ENCODE data around the gene ARMC2. TPM values are rescaled to one million over a fixed set of nuclear protein-coding genes. Genes with fewer than 3 reads are reported as not detected.

ARMC2 gene
- total and polyA plus RNA-seq, 2 of the 4 experiments (the other 2 are of a cell fraction) = 0.72 to 3.9 TPM

DNA sequence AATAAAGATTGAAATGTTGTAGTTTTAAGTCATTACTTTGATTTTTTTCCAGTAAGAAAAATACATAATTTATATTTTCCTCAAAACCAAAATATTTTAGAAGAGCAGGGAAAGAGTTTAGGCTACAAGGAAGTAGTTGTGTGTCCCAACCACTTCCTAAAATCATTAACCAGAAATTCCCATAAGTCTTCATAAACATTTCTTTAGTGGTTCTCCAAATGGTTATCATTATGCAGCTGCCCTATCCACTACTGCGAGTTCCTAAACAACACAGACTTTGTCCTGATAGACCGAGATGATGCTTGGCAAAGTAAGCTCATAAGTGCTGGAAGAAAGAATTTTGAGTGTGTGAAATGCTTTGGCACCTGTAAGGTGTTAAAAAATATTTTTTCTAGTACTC lies 93.6 kb downstream of the ARMC2 start:
- Histone ChIP-seq H3K36me3 (ENCODE audit: control insufficient read depth, insufficient read depth, low read length) (no peaks in the 10 kb centered on the region), H4K20me1 (ENCODE audit: insufficient read depth, low read length) (no peaks in the 10 kb centered on the region), H2BK15ac (ENCODE audit: low read depth, low read length) (no peak overlapping the region), H3K4me1 (ENCODE audit: control insufficient read depth, insufficient read depth, low read length) (peaks cover 14% of the 10 kb centered on the region), H2BK5ac (ENCODE audit: low read depth, low read length, poor library complexity, severe bottlenecking) (no peak overlapping the region), H3K4me2 (ENCODE audit: low read depth, low read length) (no peak overlapping the region), H3K56ac (ENCODE audit: extremely low read depth, insufficient read depth, low read length) (no peak overlapping the region), H3K9ac (ENCODE audit: low read depth, low read length) (no peak overlapping the region), H2AK5ac (ENCODE audit: low read depth, low read length) (no peak overlapping the region), H3K18ac (ENCODE audit: low read depth, low read length) (no peak overlapping the region), H3K23ac (ENCODE audit: low read depth, low read length) (no peak overlapping the region), H3K27ac (ENCODE audit: insufficient read depth, low read length) (no peak overlapping the region), H3K14ac (replicated peaks; ENCODE audit: low read depth, low read length) (no peak overlapping the region), H2AFZ (replicated peaks; ENCODE audit: low read length, poor library complexity) (no peak overlapping the region), H4K5ac (ENCODE audit: low read depth, low read length) (no peak overlapping the region), H2BK20ac (ENCODE audit: low read depth, low read length) (no peak overlapping the region), H3K27me3 (ENCODE audit: control insufficient read depth, insufficient read depth, low read length) (no peaks in the 10 kb centered on the region), H4K8ac (ENCODE audit: low read depth in 2 of 2, low read length in 2 of 2) (no peak overlapping the region), H3K79me1 (ENCODE audit: low read depth in 1 of 2, low read length in 2 of 2) (no peaks in the 10 kb centered on the region), H3K4me3 (ENCODE audit: insufficient read depth, low read depth, low read length) (no peak overlapping the region), H2AK9ac (replicated peaks; ENCODE audit: low read depth, low read length, poor library complexity) (no peak overlapping the region), H4K91ac (ENCODE audit: insufficient read depth, low read depth, low read length) (no peak overlapping the region), H3K4ac (ENCODE audit: low read depth, low read length) (no peak overlapping the region), H3K9me1 (ENCODE audit: insufficient read depth, low read length) (peaks cover 12% of the 10 kb centered on the region), H2BK120ac (ENCODE audit: low read depth, low read length) (no peak overlapping the region), H3K9me3 (ENCODE audit: control insufficient read depth, insufficient read depth, low read length) (no peaks in the 10 kb centered on the region)
- CTCF ChIA-PET = no interaction called here
- DNase-seq (no peak), ATAC-seq (ENCODE audit: low read depth) (no peak)
- no TSS peak for BruUV-seq (replicated peaks)
- in situ Hi-C loops (cut with MboI; ENCODE audit: low sequenced_read_pairs) (no loop called here), dilution Hi-C loops (cut with HindIII; ENCODE audit: low sequenced_read_pairs, unreplicated experiment) (no loop called here), intact Hi-C loops (cut with micrococcal nuclease) (no loop called here)
- WGBS, 2 experiments (ENCODE audit: extremely low coverage in 2 of 2, insufficient read length in 1 of 2) = no CpG with 5 or more reads among the region's 2 CpGs
- POLR2A ChIA-PET (ENCODE audit: unreplicated experiment) = no interaction called here
- TF ChIP-seq BHLHE40 (IDR thresholded peaks at IDR 0.05; ENCODE audit: low read depth, low read length) (no peak), FOS (IDR thresholded peaks at IDR 0.05; ENCODE audit: low read depth, low read length) (no peak), MXI1 (IDR thresholded peaks at IDR 0.05; ENCODE audit: borderline replicate concordance, low read depth, low read length) (no peak), RCOR1 (IDR thresholded peaks at IDR 0.05; ENCODE audit: insufficient replicate concordance, low read length) (no peak), MAZ (IDR thresholded peaks at IDR 0.05; ENCODE audit: borderline replicate concordance, low read depth, low read length) (no peak), RFX5 (IDR thresholded peaks at IDR 0.05; ENCODE audit: low read depth, low read length) (no peak), MAFK (IDR thresholded peaks at IDR 0.05; ENCODE audit: low read depth, low read length) (no peak), POLR2A (IDR thresholded peaks at IDR 0.05; ENCODE audit: low read depth, low read length) (no peak), RAD21 (IDR thresholded peaks at IDR 0.05; ENCODE audit: low read length) (no peak), ELK1 (IDR thresholded peaks at IDR 0.05; ENCODE audit: borderline replicate concordance, low read depth, low read length) (no peak), CEBPB (IDR thresholded peaks at IDR 0.05; ENCODE audit: low read depth, low read length) (no peak), CTCF (conservative IDR thresholded peaks at IDR 0.05; ENCODE audit: low read depth, low read length) (no peak)
